NCI-H526 (cell line): ENCODE results near the gene NT5DC1.

Source experiments
- DNase-seq, 2 experiments: peaks; one replicate each; lab custom pipeline; 2025; lab: John Stamatoyannopoulos, UW

Gene NT5DC1

GRCh38 chr6:116136933-116137340 lies 36.3 kb downstream of the NT5DC1 start:
- DNase-seq: no peak

GRCh38 chr6:116139917-116140316 lies 39.3 kb downstream of the NT5DC1 start:
- DNase-seq: peak in 1 of 2 experiments; percentile 11

- DNase-seq: no peak
Observed at GRCh38 chr6:116144605-116145004, 44.0 kb downstream of the NT5DC1 start.

DNA sequence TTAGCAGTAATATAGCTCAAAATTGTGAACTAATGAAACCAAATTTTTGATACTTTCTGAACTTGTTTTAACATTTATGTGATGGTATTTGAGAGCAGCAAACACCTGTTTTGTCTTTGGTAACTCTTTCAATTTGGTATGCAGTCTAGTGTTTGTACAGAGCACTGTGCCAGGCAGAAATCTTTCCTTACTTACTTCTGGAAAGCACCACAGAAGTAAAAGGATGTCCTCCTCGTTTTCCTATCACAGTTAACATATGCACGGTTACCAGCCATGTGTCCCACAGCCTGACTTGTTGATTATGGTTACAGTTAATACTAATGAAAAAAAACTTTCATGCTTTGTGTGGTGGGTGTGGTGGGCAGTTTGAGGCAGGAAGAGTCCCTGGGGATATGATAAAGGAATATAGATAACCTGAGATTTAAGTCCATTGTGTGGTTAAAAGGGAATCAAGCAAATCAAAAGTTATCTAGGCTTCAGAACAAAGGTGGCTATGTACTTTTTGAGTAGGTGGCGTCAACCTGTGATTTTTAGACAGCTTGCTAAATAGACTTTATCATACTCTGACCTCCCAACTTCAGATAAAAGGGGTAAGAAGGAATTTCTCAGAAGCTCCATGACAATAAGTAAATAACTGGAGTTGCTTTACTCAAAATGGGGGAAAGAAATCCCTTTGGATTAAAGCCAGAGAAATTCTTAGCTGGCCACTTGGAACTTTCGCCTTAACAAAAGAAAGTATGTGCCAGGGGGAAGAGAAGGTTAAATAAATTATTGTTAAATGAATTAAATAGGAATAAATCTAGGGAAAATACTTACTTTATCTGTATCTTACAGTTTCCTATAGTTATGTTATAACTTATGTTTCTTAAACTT lies 45.4 kb downstream of the NT5DC1 start:
- no peak for DNase-seq

GRCh38 chr6:116152620-116153019 lies 52.0 kb downstream of the NT5DC1 start:
- no peak for DNase-seq

DNA sequence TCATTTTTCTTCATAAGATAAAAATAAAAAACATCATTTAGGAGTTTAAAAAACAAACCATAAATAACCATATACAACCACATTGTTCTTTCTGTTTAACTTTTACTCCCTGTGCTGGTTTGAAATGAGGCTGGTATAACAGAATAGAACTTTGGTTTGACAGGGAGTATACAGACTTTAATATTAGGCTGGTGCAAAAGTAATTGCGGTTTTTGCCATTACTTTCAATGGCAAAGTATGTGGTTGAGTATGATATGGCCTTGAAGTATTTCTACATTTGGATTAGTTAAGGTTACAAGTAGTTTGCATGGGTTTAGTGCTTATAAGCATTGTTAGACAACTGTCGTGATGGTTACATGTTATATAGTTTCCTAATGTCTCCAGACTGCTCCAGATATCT lies 54.2 kb downstream of the NT5DC1 start:
- no peak for DNase-seq

- DNase-seq: no peak
Observed at GRCh38 chr6:116156405-116157326, 56.0 kb downstream of the NT5DC1 start.

GRCh38 chr6:116157391-116157790 lies 56.7 kb downstream of the NT5DC1 start:
- DNase-seq: no peak

- DNase-seq: no peak
Observed at GRCh38 chr6:116158641-116159040, 58.0 kb downstream of the NT5DC1 start.

DNA sequence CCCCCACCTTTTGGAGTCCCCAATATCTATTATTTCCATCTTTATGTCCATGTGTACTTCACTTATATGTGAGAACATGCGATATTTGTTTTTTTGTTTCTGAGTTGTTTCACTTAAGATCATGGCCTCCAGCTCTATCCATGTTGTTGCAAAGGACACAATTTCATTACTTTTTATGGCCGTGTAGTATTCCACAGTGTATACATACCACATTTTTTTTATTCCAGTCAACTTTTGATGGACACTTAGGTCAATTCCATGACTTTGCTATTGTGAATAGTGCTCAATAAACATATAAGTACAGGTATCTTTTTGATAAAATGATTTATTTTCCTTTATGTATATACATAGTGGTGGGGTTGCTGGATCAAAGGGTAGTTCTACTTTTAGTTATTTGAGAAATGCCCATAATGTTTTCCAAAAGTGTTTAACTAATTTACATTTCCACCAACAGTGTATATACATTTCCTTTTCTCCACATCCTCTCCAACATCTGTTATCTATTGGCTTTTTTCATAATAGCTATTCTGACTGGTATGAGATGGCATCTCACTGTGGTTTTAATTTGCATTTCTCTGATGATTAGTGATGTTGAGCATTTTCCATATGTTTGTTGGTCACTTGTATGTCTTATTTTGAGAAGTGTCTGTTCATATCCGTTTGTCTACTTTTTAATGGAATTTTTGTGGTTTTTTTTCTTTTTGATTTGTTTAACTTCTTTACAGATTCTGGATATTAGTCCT lies 59.3 kb downstream of the NT5DC1 start:
- DNase-seq: no peak

DNA sequence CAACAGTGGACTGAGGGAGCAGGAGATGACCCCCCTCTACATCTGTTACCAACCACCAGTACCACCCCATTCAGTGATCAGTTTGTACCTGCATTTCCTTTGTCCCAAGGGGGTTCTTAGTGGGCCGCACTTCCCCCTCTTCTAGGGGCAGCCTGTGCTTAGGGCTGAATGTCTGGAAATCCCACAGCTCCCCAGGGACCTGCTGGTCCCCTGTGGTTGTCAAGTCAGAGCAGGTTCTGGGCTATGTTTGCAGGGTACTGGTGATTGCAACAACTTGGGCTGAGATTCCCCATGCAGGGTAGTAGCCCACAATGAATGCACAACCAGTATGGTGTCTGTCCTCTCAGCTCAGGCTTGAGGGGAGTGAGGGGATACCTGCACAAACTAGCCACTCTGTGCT lies 64.9 kb downstream of the NT5DC1 start:
- DNase-seq: no peak

GRCh38 chr6:116166369-116166768 lies 65.7 kb downstream of the NT5DC1 start:
- DNase-seq: no peak

- no peak for DNase-seq
Observed at GRCh38 chr6:116168148-116168547, 67.5 kb downstream of the NT5DC1 start.

DNA sequence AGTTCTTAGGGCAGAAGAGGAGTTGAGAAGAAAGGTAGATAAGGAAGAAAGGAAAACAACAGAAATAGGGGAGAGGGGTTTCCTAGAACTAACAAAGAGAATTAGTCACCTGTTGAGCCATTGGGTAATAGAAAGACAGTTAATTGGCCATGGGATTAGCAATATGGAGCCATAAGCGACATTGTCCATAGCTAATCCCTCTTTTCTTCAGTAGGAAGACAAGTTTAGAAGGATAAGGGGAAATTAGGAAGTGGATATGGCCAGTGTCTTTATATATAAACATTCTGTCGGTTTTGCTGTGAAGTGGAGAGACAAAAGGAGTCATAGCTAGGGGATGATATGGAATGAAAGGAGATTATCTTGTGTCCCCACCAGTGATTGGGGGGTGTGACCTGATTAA lies 69.2 kb downstream of the NT5DC1 start:
- DNase-seq: no peak

DNA sequence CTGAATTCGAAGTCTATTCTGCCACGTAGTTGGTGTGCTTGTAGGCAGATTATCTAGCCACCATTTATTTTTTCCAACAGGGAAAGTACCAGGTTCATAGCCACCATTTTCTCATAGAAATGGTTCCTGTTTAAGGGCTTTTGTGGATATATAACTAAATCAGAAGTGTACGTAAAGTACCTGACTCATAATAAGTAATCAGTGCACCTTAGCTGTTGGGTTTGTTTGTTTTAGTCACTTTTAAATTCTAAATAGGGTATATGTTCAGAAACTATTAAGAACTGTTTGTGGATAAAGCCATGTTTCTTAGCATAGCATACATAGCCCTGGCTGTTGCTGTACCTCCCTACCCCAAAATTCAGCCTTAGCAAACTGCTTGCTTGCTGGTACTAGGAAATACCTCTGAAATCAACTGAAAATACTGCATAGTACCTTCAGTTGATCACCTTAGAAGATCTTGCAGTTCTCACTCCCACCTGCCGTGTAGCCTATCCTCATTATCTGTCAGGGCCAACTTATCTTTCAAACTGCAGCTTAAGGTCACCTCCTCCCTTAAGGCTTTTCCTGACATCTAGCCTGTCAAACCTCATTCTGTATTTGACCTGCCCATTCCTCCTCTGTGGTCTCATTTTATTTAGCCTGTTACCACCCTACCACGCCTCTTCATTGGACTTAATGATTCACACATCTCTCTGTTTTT lies 69.9 kb downstream of the NT5DC1 start:
- DNase-seq: no peak

GRCh38 chr6:116173928-116174327 lies 73.3 kb downstream of the NT5DC1 start:
- DNase-seq: no peak

GRCh38 chr6:116175344-116175743 lies 74.7 kb downstream of the NT5DC1 start:
- DNase-seq: no peak

- DNase-seq: no peak
Observed at GRCh38 chr6:116176596-116176995, 75.9 kb downstream of the NT5DC1 start.

- DNase-seq: no peak
Observed at GRCh38 chr6:116180375-116180774, 79.7 kb downstream of the NT5DC1 start.

DNA sequence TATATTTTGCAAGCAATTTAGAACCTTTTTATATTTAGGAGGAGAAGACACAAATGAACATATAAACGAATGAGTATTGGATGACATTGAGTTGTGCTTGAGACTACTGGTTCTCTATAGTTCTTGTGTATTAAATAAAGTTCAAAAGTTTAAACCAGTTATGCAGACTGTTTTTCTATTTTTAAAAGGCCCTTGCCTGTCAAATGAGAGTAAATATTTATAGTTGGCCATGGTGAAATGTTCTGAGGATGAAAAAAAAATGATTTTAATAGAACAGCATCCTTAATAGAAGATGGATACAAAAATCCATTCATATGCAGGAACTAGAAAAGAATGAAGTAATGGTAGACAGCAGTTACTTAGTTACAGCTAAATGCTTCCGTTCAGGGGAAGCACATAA lies 88.8 kb downstream of the NT5DC1 start:
- no peak for DNase-seq

- no peak for DNase-seq
Observed at GRCh38 chr6:116190550-116190949, 89.9 kb downstream of the NT5DC1 start.

GRCh38 chr6:116191881-116192280 lies 91.2 kb downstream of the NT5DC1 start:
- DNase-seq: no peak
